IPS-15b (cell line): ENCODE data around the gene PRKCB.

ENCODE experiments used
- H3K27me3 ChIP-seq: one replicate; pipeline ENCODE4 v1.6.1; 2013; ENCODE audit warnings: low read length; ENCODE audit not compliant: control insufficient read depth, insufficient read depth
- H3K36me3 ChIP-seq: one replicate; pipeline ENCODE4 v1.6.1; 2013; ENCODE audit warnings: low read length; ENCODE audit not compliant: control insufficient read depth, insufficient read depth
- H3K4me1 ChIP-seq: one replicate; pipeline ENCODE4 v1.6.1; 2013; ENCODE audit warnings: mild to moderate bottlenecking, low read length; ENCODE audit not compliant: control insufficient read depth, insufficient read depth
- H3K4me3 ChIP-seq: one replicate; pipeline ENCODE4 v1.5.1; 2013; ENCODE audit warnings: low read depth, low read length
- H3K9ac ChIP-seq: one replicate; pipeline ENCODE4 v1.6.1; 2013; ENCODE audit warnings: low read depth, mild to moderate bottlenecking, low read length
- H3K9me3 ChIP-seq: one replicate; pipeline ENCODE4 v1.6.1; 2013; ENCODE audit warnings: mild to moderate bottlenecking, low read length; ENCODE audit not compliant: control insufficient read depth, insufficient read depth

PRKCB gene

DNA sequence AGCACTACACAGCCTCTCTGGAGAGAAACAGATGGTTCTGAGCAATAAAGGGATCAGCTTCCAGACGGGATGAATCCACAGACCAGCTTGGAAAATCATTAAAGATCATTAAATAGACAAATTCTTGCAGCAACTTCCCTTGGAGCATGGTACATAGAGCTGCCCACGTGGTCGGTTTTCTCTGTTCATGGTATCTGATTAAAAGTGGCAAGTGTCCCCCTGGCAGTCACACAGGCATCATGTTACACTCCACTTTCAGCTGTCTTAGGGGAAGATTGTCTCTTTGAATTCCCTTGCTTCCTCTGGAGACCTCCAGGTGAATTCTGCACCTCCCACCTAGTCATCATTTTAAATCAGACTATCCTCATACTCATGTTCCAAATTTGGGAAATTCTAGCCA, 328.2 kb downstream of the PRKCB start:
- Histone ChIP-seq H3K9ac (no peak overlapping the region), H3K9me3 (no peaks in the 10 kb centered on the region), H3K4me1 (peaks cover 14% of the 10 kb centered on the region), H3K4me3 (no peak overlapping the region), H3K27me3 (no peaks in the 10 kb centered on the region), H3K36me3 (no peaks in the 10 kb centered on the region)

DNA sequence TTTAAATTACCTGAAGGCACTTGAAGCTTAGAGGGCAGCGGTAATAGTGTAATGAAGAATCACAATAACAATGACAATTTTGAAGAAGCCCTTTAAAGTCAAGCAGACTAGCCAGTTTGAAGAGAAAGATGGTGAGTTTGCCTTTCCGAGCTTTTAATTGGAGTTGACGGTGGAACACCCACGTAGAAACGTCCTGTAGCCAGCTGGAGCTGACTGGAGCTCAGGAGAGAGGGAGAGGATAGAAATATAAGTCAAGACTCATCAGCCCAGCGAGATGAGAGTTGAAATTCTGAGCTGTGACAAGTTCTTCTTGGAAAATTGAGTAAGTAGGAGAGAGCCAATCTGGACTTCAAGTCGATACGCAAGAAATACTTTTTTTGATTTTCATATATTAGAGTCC, 328.6 kb downstream of the PRKCB start:
- H3K4me3 ChIP-seq: no peak overlapping the region
- H3K27me3 ChIP-seq: no peaks in the 10 kb centered on the region
- H3K4me1 ChIP-seq: peaks cover 14% of the 10 kb centered on the region
- H3K36me3 ChIP-seq: no peaks in the 10 kb centered on the region
- H3K9me3 ChIP-seq: no peaks in the 10 kb centered on the region
- H3K9ac ChIP-seq: no peak overlapping the region

GRCh38 chr16:24165273-24165672, 329.5 kb downstream of the PRKCB start:
- Histone ChIP-seq H3K4me1 (peaks cover 14% of the 10 kb centered on the region), H3K4me3 (no peak overlapping the region), H3K9me3 (no peaks in the 10 kb centered on the region), H3K36me3 (no peaks in the 10 kb centered on the region), H3K27me3 (no peaks in the 10 kb centered on the region), H3K9ac (no peak overlapping the region)

- Histone ChIP-seq H3K36me3 (no peaks in the 10 kb centered on the region), H3K9ac (no peak overlapping the region), H3K4me1 (peaks cover 14% of the 10 kb centered on the region), H3K4me3 (no peak overlapping the region), H3K9me3 (no peaks in the 10 kb centered on the region), H3K27me3 (no peaks in the 10 kb centered on the region)
Observed at GRCh38 chr16:24166661-24167528, 331.1 kb downstream of the PRKCB start.

DNA sequence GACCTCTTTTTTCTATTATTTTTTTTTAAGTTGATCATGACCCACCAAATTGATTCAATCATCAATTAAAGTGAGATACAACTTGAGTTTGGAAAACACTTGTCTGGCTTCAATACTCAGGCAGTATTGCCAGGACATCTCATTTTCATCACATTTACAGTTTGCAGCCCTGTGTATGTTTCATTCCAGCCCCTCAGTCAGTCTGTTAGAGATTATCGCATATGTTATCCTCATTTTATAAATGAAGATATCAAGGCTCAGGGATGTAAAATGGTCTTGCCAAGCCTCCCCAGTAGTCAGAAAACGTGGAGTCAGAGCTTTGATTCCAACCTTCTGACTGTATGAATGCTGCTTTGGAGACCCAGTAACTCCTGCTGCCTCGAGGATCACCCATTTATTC, 333.1 kb downstream of the PRKCB start:
- Histone ChIP-seq H3K9me3 (no peaks in the 10 kb centered on the region), H3K4me1 (peaks cover 4% of the 10 kb centered on the region), H3K36me3 (no peaks in the 10 kb centered on the region), H3K9ac (no peak overlapping the region), H3K4me3 (no peak overlapping the region), H3K27me3 (no peaks in the 10 kb centered on the region)

DNA sequence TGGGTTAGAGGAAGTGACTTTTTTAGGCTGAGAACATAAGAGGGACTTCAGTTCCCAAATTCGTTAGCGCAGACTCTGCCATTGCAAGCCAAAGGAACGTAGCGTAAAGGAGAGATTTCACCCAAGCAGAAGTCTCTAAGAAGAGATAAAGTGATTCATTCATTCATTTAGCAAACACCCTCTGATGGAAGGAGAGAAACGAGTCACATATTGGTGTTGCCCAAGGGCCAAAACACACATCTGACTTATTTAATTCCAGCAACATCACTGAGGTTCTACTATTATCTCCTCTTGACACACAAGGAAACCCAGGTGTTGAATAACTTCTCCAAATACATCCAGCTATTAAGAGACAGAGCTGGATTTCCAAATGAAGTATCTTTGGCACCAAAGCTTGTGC, 334.6 kb downstream of the PRKCB start:
- H3K4me3 ChIP-seq: no peak overlapping the region
- no peaks in the 10 kb centered on the region for H3K9me3 ChIP-seq
- no peak overlapping the region for H3K9ac ChIP-seq
- no peaks in the 10 kb centered on the region for H3K36me3 ChIP-seq
- H3K27me3 ChIP-seq: no peaks in the 10 kb centered on the region
- H3K4me1 ChIP-seq: no peaks in the 10 kb centered on the region

GRCh38 chr16:24174504-24174903, 338.7 kb downstream of the PRKCB start:
- no peaks in the 10 kb centered on the region for H3K27me3 ChIP-seq
- H3K4me1 ChIP-seq: no peaks in the 10 kb centered on the region
- no peaks in the 10 kb centered on the region for H3K36me3 ChIP-seq
- H3K9me3 ChIP-seq: no peaks in the 10 kb centered on the region
- no peak overlapping the region for H3K9ac ChIP-seq
- no peak overlapping the region for H3K4me3 ChIP-seq

DNA sequence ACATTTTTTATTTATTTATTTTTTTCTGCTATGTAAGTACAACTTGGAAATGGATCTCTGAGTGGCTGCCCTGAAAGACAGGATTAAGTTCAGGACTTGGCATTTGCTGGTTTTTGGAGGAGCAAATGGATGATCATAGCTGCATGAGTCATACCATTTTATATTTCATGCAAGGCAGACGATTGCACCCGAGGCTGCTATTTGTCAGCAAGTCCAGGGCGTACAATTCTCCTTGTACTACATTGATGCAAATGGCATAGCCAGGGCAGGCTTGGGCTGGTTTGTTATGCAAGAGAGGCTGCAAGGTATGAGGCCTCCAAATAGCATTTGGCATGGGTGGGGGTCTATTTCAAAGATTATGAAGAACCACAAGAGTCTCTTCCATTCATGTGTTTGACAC, 339.2 kb downstream of the PRKCB start:
- Histone ChIP-seq H3K9ac (no peak overlapping the region), H3K27me3 (no peaks in the 10 kb centered on the region), H3K4me1 (no peaks in the 10 kb centered on the region), H3K9me3 (no peaks in the 10 kb centered on the region), H3K4me3 (no peak overlapping the region), H3K36me3 (no peaks in the 10 kb centered on the region)

- Histone ChIP-seq H3K4me1 (no peaks in the 10 kb centered on the region), H3K27me3 (no peaks in the 10 kb centered on the region), H3K9ac (no peak overlapping the region), H3K9me3 (no peaks in the 10 kb centered on the region), H3K36me3 (no peaks in the 10 kb centered on the region), H3K4me3 (no peak overlapping the region)
Observed at GRCh38 chr16:24178496-24178895, 342.7 kb downstream of the PRKCB start.

GRCh38 chr16:24180451-24180850, 344.7 kb downstream of the PRKCB start:
- H3K9me3 ChIP-seq: no peaks in the 10 kb centered on the region
- no peaks in the 10 kb centered on the region for H3K36me3 ChIP-seq
- H3K4me3 ChIP-seq: no peak overlapping the region
- peaks cover 2% of the 10 kb centered on the region for H3K4me1 ChIP-seq
- no peak overlapping the region for H3K9ac ChIP-seq
- no peaks in the 10 kb centered on the region for H3K27me3 ChIP-seq

GRCh38 chr16:24188021-24188542, 352.3 kb downstream of the PRKCB start:
- Histone ChIP-seq H3K9me3 (no peaks in the 10 kb centered on the region), H3K9ac (no peak overlapping the region), H3K4me1 (peaks cover 3% of the 10 kb centered on the region), H3K4me3 (no peak overlapping the region), H3K27me3 (no peaks in the 10 kb centered on the region), H3K36me3 (peaks cover 2% of the 10 kb centered on the region)

DNA sequence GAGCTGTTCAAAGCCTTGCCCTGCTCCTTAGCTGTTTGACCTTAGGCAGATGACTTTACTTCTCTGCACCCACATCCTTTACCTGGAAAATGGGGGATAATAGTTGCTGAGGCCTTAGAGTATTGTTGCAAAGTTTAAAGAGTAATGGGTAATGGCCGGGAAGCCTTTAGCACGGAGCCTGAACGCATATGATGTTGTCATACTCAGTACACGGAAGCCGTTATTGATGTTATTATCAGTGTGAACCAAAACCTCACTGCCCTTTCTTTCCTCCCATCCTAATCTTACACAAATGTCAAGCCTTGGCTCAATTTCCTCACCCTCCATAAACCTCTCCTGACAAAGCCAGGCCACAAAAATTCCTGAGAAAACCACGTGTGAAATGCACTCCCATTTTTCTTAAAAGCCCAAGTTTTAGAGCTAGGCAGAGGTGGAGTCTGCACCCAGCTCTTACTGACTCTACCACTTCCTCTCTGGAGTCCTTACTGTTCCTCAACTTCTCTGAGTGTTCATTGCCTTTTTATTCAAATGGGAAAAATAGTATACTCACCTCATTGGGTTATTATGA, 353.1 kb downstream of the PRKCB start:
- Histone ChIP-seq H3K27me3 (no peaks in the 10 kb centered on the region), H3K9ac (no peak overlapping the region), H3K4me1 (peaks cover 3% of the 10 kb centered on the region), H3K4me3 (no peak overlapping the region), H3K9me3 (no peaks in the 10 kb centered on the region), H3K36me3 (peaks cover 2% of the 10 kb centered on the region)
